Neural progenitor cell (in vitro differentiated cells): ENCODE measurements around the gene GP1BB.

Experiments used
- CTCF ChIP-seq: fragments of 200-600 bp; sonication (generic); IDR thresholded peaks from 2 replicates; pipeline ENCODE4 v1.5.1; 2017; ENCODE audit warnings: antibody characterized with exemption, mild to moderate bottlenecking
- EZH2phosphoT487 ChIP-seq: fragments of 200-600 bp; sonication (generic); IDR thresholded peaks from 2 replicates; pipeline ENCODE4 v1.6.1; 2017; ENCODE audit warnings: antibody characterized with exemption

GRCh38 chr22:19680287-19680881, 43.0 kb upstream of the GP1BB start:
- TF ChIP-seq CTCF (no peak), EZH2phosphoT487 (no peak)
